Panc1 (cell line): ENCODE results near the gene WT1. TPM values are rescaled to one million over a fixed set of nuclear protein-coding genes. Genes with fewer than 3 reads are reported as not detected.

Experiments
- ATAC-seq: fragments of 200-7000 bp; cut with Tn5 transposase; 2 replicates; pipeline ENCODE4 v1.9.1; 2020; ENCODE audit warnings: mild to moderate bottlenecking, moderate library complexity
- BruUV-seq: library from RNA; stranded (reverse); fragments of 400-500 nt; replicated peaks from 2 replicates; lab custom pipeline; 2021; lab: Mats Ljungman, UMichigan
- CTCF ChIA-PET: fragments of 300-600 bp; sonication (Branson Sonifier 250); formaldehyde crosslinking; loops from one replicate; lab custom pipeline; 2022; ENCODE audit warnings: antibody characterized with exemption; lab: Charles Lee
- POLR2A ChIA-PET: fragments of 300-600 bp; sonication (Branson Sonifier 250); formaldehyde crosslinking; loops from one replicate; lab custom pipeline; 2022; ENCODE audit warnings: antibody characterized with exemption; lab: Charles Lee
- DNase-seq: peaks from one replicate; pipeline ENCODE4 v3.0.0-alpha.2; 2010; ENCODE audit warnings: low read depth, low spot score
- H3K27ac ChIP-seq: 2 replicates; pipeline ENCODE4 v1.5.1; 2011; ENCODE audit warnings: mild to moderate bottlenecking, low read length, inconsistent platforms
- H3K27me3 ChIP-seq: fragments of 200-500 bp; sonication (Bioruptor generic); 2 replicates; pipeline ENCODE4 v1.6.0; 2014; ENCODE audit warnings: low read length, inconsistent platforms; ENCODE audit not compliant: control insufficient read depth, insufficient read depth
- H3K36me3 ChIP-seq: fragments of 200-500 bp; sonication (Bioruptor generic); 2 replicates; pipeline ENCODE4 v1.5.1; 2014; ENCODE audit warnings: inconsistent platforms, mild to moderate bottlenecking, low read length, moderate library complexity; ENCODE audit not compliant: control insufficient read depth, insufficient read depth
- H3K4me1 ChIP-seq: 2 replicates; pipeline ENCODE4 v1.5.1; 2011; ENCODE audit warnings: inconsistent platforms, mild to moderate bottlenecking, low read length, moderate library complexity; ENCODE audit not compliant: control insufficient read depth, insufficient read depth
- H3K4me3 ChIP-seq, 2 experiments: 2 replicates each; pipeline ENCODE4 v1.5.1; 2011 to 2012; ENCODE audit warnings: low read depth in 2 of 2, low read length in 2 of 2, mild to moderate bottlenecking in 2 of 2, inconsistent platforms in 1 of 2, moderate library complexity in 1 of 2
- H3K9me3 ChIP-seq: fragments of 200-500 bp; sonication (Bioruptor generic); 2 replicates; pipeline ENCODE4 v1.5.1; 2014; ENCODE audit warnings: low read depth, mild to moderate bottlenecking, inconsistent platforms, low read length, moderate library complexity; ENCODE audit not compliant: control insufficient read depth, insufficient read depth
- CTCF ChIP-seq: fragments of 450-650 bp; IDR thresholded peaks from 2 replicates; pipeline ENCODE4 v1.5.1; 2017; ENCODE audit warnings: mild to moderate bottlenecking
- POLR2AphosphoS5 ChIP-seq: IDR thresholded peaks from 2 replicates; pipeline ENCODE4 v1.6.1; 2012; ENCODE audit warnings: mild to moderate bottlenecking, low read depth, low read length, moderate library complexity
- REST ChIP-seq, 2 experiments: IDR thresholded peaks; 2 replicates each; pipeline ENCODE4 v1.6.1; 2011 to 2012; ENCODE audit warnings: low read depth in 2 of 2, control low read depth in 1 of 2, low read length in 1 of 2, mild to moderate bottlenecking in 1 of 2, moderate library complexity in 1 of 2; ENCODE audit not compliant: insufficient read depth in 1 of 2
- SIN3A ChIP-seq: IDR thresholded peaks from 2 replicates; pipeline ENCODE4 v1.6.1; 2012; ENCODE audit warnings: low read depth, mild to moderate bottlenecking, low read length, moderate library complexity, borderline replicate concordance; ENCODE audit not compliant: insufficient read depth
- TCF7L2 ChIP-seq: IDR thresholded peaks from 2 replicates; pipeline ENCODE4 v1.6.1; 2011; ENCODE audit warnings: mild to moderate bottlenecking, low read depth, low read length, inconsistent platforms
- in situ Hi-C: cut with HindIII; loops from 2 replicates; pipeline ENCODE4 v1.10.0; 2016; ENCODE audit warnings: low sequenced_read_pairs, low pct_unique_long_range_greater_than_20kb
- intact Hi-C: fragments of 100-400 bp; cut with micrococcal nuclease; formaldehyde crosslinking; loops from one replicate; pipeline ENCODE4 v1.10.0; 2022; ENCODE audit not compliant: unreplicated experiment
- total RNA-seq: library from RNA; stranded (reverse); gene quantifications from one replicate; pipeline ENCODE4 v1.2.1, GENCODE V29; 2021; ENCODE audit not compliant: unreplicated experiment

The WT1 gene
- total RNA-seq, 1 experiment from 2014 or later = 15.9 TPM

GRCh38 chr11:32400670-32401369 is 34.5 kb downstream of the WT1 start:
- H3K27ac ChIP-seq = no peak overlapping the region
- no peak overlapping the region for H3K4me3 ChIP-seq
- H3K9me3 ChIP-seq = no peaks in the 10 kb centered on the region
- H3K4me1 ChIP-seq = no peaks in the 10 kb centered on the region
- DNase-seq = no peak
- in situ Hi-C loops (no loop called here), intact Hi-C loops (no loop called here)
- no peaks in the 10 kb centered on the region for H3K36me3 ChIP-seq
- no TSS peak for BruUV-seq
- TF ChIP-seq POLR2AphosphoS5 (no peak), SIN3A (no peak), TCF7L2 (no peak), CTCF (no peak), REST (IDR thresholded peaks at IDR 0.05; ENCODE audit: insufficient read depth in 1 of 2, low read depth in 2 of 2, low read length in 1 of 2) (no peak)
- H3K27me3 ChIP-seq = no peaks in the 10 kb centered on the region
- no peak for ATAC-seq
- ChIA-PET POLR2A (no interaction called here), CTCF (no interaction called here)

- H3K9me3 ChIP-seq = no peaks in the 10 kb centered on the region
- ATAC-seq (no peak), DNase-seq (no peak)
- ChIA-PET CTCF (no interaction called here), POLR2A (no interaction called here)
- H3K4me3 ChIP-seq = no peak overlapping the region
- no peaks in the 10 kb centered on the region for H3K27me3 ChIP-seq
- no peak for TF ChIP-seq POLR2AphosphoS5
- TF ChIP-seq CTCF = no peak
- TF ChIP-seq TCF7L2 = no peak
- TF ChIP-seq REST (IDR thresholded peaks at IDR 0.05; ENCODE audit: insufficient read depth in 1 of 2, low read depth in 2 of 2, low read length in 1 of 2) = no peak
- TF ChIP-seq SIN3A = no peak
- in situ Hi-C loops (no loop called here), intact Hi-C loops (no loop called here)
- H3K27ac ChIP-seq = no peak overlapping the region
- no peaks in the 10 kb centered on the region for H3K4me1 ChIP-seq
- BruUV-seq = no TSS peak
- no peaks in the 10 kb centered on the region for H3K36me3 ChIP-seq
These were observed 35.1 kb downstream of the WT1 start for GRCh38 chr11:32400196-32400595.
